HG03432 (cell line): ENCODE results near the gene CCDC90B.
A peak's percentile ranks its signal among the peaks of the same experiment; 100 is the strongest.
"Not testable (repeated sequence)": the region's sequence is repeated elsewhere in the genome, so short reads cannot be mapped to it uniquely, and the experiment has no call there.

Experiments used
- ATAC-seq: cut with Tn5 transposase; IDR thresholded peaks from one replicate; pipeline ENCODE4 v1.9.1; 2021; ENCODE audit warnings: mild to moderate bottlenecking, moderate library complexity; ENCODE audit not compliant: unreplicated experiment

CCDC90B gene, protein sequence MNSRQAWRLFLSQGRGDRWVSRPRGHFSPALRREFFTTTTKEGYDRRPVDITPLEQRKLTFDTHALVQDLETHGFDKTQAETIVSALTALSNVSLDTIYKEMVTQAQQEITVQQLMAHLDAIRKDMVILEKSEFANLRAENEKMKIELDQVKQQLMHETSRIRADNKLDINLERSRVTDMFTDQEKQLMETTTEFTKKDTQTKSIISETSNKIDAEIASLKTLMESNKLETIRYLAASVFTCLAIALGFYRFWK

DNA sequence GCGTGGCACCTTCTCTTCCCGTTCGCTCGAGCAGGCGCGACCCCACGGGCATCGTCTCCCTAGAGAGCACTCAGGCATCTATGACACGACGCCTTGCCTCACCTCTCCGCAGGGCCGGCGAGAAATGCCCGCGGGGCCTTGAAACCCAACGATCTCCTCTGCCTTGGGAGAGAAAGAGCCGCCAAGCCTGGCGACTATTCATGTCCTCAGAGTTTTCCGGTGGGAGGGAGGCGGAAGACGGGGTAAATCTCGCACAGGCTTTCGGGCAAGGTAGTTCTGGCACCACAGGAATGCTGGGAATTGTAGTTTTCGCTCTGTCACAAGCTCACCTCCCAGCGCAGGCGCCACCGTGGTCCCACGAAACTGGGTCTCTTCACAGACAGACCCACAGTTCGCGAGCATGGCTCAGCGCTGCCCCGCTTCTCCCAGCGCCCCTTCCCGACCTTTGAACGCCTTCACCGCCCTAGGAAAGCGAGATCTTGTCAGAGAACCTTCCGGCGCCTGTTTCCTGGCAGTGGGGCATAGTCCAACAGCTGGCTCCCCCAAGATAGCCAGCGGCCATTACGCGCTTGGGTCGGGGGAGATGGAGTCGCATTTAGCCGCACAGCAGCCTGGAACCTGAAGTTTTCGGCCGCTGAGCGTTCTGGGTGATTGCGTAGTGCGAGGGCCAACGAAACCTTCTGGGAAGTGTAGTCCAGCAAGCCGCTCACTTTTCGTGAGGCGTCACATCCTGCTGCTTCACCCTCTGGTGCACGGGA is at the start of gene CCDC90B:
Gene CCDC90B, minus strand, starts transcription at position 597 of the 758 bp plus-strand sequence. Its CDS starts 395 bp downstream, at position 202.
- peak; percentile 90 for ATAC-seq

DNA sequence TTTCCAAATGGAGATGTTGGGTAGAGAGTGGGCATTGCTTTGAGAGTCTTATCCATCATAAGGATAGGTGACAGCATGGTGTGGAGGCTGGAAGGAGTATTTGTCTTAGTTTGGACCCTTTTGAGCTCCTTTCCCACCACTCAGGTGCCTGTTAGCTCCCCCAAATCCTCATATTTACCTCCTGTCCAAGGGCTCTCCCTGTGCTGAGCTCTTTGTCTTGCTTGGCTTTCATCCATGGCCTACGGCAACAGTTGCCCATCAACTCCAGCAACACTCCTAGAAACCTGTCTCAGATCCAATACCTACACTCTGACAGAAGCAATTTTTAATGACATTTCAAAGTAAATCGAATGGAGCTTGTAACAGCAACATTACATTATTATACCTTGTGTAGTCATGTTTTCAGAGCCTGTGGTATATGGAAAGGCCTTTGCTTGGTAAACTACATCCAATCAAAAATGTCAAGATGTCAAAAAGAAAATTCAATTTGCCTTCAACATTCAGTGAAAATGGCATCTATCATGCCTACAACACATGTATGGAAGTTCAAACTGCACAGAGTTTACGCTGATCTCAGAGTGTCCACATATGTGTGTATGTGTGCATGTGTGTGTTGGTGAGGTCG is 49.4 kb upstream of the CCDC90B start:
- no peak for ATAC-seq

DNA sequence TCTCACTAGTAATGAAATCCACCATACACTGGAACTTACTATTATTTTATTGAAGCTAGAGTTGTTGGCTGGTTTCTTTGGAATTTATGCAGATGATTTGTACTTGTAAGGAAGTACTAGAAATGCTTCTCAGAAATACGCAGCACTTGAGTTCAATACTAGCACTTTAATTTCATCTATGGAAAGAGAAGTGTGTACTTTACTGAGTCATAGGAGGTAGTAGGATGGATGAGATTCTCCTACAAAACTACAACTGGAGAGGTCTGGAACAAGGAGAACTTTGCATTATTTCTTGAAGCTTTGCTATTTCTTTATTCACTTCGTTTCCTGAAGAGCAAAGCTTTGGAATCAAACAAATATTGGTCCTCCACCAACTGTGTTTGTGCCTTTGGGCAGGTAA is 44.1 kb upstream of the CCDC90B start:
- ATAC-seq, result no peak

DNA sequence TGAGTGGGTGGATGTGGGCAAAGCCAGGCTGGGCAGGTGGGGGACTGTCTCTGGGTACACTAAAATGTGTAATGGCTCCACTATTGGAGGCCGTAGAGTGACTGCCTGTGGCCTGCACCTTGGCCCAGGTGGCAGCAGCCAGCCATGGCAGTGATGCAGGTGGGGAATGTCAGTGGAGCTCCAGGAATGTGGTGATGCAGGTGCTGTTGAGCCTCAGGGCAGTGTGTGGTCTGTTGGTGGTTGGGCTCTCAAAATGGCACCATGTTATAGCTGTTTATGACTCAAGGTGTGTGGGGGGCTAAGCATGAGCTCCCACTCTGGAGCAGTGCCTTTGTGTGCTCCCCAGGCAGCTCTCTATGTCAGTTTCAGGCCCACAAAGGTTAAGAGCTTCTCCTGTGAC is 40.2 kb upstream of the CCDC90B start:
- ATAC-seq, result no peak

DNA sequence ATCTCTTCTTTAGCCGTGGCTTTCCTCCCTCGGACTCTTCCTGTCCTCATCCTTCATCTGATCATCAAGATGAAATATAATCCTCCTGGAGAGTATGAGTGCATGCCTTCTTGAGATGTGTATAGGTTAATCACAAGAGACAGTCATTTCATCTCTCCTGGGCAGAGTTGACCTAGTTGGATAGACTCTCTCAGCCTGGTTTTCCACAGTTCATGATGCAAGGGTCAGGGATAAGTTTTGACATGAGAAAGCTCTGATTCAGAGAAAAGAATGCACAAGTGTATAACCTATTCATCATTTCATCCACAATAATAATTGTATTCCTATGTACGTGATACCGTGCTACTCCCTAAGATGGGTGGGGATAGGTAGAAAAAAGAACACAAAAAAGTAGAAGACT is 33.2 kb upstream of the CCDC90B start:
- ATAC-seq, result no peak

DNA sequence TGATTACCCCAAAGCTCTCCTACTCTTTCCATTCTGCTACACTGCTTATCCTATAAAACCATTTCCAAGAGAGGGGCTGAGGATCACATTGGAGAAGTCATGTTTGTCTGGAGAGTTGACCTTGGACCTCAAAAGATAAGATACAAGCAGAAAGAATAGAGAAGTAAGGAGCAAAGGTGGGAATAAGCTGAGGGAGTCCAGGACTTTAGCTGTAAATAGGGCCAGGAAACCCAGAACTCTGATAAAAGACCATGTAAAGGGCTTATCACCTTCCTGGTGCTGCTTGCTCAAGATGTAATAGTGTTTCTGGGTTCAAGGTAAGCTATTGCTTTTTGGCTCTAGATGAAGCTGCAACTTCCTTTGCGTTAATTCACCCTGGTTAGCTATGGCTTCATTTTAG is 32.8 kb upstream of the CCDC90B start:
- ATAC-seq, result no peak

DNA sequence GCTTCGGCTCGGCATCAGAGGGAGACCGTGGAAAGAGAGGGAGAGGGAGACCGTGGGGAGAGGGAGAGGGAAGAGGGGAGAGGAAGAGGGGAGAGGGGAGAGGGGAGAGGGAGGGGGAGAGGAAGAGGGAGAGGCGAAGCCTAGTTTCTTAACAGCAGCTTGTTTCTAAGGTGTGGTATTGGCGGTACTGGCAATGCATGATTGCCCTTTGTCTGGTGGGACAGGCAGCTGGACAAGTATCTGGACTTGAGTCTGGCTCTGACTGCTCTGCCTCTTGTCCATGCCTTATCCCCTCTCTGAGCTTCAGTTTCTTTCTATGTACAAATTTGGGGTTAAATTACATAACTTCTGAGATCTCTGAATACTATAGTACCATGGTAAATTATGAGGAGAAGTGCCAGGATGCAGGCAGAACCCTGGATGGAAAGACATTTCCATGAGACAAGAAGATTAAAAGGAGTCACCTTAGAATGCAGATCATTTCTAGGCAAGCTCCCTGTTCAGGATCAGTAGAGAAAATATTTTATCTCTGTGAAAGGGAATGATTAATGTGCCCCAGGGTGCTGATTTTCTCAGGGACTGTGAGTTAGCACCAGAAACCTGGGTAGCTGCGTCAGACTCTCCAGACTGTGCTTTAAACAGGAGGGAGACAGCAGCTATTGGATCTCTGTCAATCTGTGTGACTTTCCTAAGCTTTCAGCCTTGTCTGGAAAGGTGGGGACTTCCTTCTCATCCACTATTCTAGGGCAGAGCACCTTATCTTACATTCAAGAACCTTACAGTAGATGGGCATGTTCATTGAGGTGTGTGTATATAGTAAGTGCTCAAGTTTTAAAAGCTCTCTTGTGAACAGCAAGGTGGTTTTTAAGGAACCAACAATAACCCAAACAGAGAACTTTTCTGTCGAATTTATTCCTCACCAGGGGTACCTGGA is 31.9 kb upstream of the CCDC90B start:
- ATAC-seq, result no peak

DNA sequence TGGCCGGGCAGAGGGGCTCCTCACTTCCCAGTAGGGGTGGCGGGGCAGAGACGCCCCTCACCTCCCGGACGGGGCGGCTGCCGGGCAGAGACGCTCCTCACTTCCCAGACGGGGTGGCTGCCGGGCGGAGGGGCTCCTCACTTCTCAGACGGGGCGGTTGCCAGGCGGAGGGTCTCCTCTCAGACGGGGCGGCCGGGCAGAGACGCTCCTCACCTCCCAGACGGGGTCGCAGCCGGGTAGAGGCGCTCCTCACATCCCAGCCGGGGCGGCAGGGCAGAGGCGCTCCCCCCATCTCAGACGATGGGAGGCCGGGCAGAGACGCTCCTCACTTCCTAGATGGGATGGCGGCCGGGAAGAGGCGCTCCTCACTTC is 30.7 kb upstream of the CCDC90B start:
- not testable (repeated sequence) for ATAC-seq

DNA sequence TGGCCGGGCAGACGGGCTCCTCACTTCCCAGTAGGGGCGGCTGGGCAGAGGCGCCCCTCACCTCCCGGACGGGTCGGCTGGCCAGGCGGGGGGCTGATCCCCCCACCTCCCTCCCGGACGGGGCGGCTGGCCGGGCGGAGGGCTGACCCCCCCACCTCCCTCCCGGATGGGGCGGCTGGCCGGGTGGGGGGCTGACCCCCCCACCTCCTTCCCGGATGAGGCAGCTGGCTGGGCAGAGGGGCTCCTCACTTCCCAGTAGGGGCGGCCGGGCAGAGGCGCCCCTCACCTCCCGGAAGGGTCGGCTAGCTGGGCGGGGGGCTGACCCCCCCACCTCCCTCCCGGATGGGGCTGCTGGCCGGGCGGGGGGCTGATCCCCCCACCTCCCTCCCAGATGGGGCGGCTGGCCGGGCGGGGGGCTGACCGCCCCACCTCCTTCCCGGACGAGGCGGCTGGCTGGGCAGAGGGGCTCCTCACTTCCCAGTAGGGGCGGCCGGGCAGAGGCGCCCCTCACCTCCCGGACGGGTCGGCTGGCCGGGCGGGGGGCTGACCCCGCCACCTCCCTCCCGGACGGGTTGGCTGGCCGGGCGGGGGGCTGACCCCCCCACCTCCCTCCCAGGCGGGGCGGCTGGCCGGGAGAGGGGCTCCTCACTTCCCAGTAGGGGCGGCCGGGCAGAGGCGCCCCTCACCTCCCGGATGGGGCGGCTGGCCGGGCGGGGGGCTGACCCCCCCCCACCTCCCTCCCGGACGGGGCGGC is 30.2 kb upstream of the CCDC90B start:
- ATAC-seq, result not testable (repeated sequence)

DNA sequence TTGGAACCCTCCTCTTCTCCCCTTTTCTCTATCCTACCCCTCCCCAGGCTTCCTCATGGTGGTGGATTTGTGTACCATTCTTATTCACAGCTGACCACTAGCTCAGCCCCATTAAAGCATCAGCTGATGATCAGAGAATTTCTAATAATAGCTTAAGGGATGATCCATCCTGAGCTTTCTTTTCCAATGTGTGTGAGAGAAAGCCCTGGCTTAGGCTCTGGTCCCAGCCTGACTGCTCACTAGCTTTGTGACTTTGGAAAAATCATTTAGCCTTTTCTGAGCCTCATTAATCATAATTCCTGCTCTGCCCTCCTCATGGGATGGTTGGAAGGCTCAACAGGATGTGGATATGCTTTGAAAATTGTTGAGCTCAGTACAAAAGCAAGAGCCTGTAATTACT is 26.3 kb upstream of the CCDC90B start:
- ATAC-seq, result no peak

DNA sequence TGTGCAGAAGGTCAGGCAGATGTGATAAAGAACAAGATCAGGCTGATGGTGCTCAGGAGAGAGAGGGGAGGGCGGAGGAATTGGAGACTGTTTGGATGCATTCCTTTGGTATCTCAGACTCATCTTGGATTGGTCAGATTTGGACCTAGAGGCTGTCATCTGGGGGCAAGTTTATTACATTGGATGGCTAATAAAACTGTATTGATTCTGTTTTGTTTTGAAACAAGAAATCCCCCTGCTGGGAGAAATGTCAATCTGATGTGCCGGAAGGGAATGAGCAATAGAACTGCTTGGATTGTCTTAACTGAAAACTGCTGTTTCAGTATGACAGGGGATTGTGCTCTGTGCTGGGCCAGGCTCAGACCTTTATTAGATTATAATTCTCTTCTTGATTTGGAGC is 25.5 kb upstream of the CCDC90B start:
- no peak for ATAC-seq

DNA sequence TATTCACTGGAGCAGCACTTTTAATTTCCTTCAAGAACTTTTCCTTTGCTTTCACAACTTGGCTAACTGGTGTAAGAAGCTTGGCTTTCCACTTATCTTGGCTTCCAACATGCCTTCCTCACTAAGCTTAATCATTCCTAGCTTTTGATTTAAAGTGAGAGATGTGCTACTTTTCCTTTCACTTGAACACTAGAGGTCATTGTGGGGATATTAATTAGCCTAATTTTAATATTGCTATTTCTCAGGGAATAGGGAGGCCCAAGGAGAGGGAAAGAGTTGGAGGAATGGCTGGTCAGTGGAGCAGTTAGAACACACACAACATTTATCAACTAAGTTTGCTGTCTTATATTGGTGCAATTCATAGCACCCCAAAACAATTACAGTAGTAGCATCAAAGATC is 24.6 kb upstream of the CCDC90B start:
- no peak for ATAC-seq

DNA sequence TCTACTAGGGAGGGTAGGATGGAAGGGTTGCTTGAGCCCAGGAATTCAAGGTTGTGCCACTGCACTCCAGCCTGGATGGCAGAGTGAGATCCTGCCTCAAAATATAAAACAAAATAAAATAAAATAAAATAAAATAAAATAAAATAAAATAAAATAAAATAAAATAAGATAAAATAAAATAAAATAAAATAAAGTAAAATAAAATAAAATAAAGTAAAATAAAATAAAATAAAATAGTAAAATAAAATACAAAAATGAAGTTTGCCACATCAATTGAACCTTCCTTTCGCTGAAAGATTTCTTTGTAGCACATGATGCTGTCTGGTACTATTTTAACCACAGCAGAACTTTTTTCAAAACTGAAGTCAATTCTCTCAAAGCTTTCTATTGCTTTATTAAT is 22.4 kb upstream of the CCDC90B start:
- not testable (repeated sequence) for ATAC-seq

DNA sequence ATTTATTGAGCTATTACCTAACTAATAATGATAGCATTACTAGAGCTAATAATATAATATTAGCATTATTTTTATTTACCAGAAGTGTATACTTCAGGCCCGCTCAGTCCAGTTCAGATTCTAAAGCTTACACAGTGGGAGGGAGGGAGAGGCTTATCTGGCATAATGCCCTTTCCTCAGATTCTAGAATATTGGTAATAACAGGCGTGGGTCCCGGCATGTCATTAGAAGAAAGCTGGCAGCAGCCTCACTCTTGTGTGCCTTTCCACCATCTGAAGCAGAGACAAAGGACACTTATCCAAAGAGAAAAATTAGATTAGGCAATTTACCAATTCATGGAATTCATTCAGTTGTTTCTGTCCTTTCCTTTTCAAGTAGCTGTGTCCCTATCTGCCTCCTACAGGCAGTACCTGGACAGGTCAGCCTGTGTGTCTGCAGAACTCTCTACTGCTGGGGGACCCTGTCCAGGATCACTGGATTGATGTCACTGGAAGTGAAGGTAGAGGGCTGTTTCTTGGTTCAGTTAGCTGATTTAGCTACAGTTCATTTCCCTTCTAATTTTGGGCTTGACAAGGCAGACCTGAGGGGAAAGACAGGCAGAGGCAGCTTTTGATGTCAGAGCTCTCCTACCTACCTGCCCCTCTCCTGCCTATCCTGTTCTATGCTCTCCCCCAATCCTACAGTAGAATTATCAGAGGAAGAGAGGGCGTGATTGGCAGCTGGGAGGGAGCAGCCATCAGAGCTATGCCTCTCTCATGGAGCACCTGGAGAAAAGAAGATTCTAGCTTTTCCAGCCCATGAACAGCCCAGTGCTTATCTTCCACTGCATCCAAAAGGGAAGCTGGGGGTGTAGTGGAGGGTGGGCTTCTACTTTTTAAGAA is 20.3 kb upstream of the CCDC90B start:
- ATAC-seq, result no peak

DNA sequence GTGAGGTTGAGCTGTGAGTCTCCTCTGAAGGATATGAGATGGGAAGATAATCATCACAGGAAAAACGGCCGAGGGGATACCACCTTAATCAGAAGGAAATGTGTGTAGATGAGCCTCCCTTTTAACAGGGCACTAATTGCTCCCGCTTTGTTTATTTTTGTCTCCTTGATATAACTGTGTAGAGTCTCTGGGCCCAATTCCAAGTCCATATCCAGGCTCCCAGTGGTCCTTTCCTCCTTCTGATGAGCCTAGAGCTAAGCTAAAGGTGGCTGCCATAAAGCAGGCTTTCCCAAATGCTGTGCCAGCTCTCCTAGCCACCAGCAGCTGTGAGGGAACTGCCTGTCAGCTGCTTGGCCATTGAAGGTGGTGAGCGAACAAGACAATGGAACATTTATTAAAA is 17.1 kb upstream of the CCDC90B start:
- no peak for ATAC-seq

DNA sequence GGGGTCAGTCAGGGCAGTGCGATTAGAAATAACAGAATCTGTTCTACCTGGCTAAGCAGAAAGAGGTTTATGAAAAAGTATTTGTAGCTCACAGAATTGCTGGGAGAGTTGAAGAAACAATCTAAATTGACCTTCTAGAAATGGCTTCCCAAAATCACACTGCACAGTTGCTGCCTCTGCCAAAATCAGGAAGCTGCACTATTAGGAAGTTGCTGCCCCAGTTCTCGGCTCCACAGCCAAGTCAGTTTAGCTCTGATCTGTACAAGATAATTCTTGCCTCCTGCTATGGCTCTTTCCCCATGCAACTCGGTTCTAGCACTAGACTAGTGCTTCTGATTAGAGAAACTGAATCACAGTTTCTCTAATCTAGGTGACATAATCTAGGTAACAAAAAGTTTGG is 16.0 kb upstream of the CCDC90B start:
- ATAC-seq, result no peak

DNA sequence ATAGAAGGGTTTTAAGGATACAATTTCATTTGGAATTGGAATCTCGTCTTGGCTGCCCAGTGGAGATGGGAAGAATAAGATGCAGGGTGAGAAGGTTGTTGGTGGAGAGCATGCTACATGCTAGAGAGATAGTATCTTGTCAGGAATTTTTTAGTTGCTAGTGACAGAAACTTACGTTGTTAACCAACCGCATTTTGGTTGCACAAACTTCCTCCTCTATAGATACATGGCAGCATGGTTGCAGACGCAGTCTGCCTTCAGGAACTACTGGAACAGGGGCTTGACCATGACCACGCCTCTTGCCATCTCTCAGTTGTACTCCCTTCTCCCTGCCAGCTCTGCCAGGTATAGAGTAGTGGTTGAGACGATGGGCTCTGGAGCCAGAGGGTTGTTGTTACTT is 13.5 kb upstream of the CCDC90B start:
- ATAC-seq, result no peak

DNA sequence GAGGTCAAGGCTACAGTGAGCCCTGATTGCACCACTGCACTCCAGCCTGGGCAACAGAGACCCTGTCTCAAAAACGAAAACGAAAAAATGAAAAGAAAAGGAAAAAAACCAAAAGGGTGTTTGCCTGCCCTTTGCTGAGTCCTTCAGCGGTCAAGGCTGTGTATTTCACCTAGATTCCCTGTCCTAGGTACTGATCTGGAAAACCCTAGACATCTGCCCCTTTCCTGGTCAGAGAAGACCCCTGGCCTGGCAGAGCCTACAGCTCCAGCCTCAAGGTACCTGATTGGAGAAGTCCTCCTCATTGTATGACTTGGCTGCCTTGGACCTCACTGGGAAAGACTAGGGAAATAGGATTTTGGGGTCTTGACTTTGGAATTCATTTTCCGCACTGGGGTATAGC is 8.0 kb upstream of the CCDC90B start:
- ATAC-seq, result no peak

DNA sequence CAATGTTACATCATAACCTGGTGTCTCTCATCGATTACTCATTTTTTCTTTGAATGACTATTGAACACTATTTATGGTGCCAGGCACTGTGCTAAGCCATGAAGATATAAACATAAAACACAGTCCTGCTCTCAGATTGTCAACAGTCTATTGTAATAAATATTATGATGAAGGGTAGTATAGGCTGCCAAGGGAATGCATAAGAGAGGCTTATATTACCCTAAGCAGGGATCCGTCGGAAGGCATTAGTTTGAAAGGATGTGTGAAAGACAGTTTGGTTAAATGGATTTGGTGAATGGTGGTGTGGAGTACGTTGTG is 7.2 kb upstream of the CCDC90B start:
- ATAC-seq, result no peak
